ENCODE measurements around the gene EFEMP1. TPM values are rescaled to one million over a fixed set of nuclear protein-coding genes. Genes with fewer than 3 reads are reported as not detected.
"Not testable (repeated sequence)": the region's sequence is repeated elsewhere in the genome, so short reads cannot be mapped to it uniquely, and the experiment has no call there.

The EFEMP1 gene
- total and polyA plus RNA-seq, 4 experiments from 2014 or later, result not detected

- H3K36me3 Mint-ChIP-seq; H3K4me1 Mint-ChIP-seq; intact Hi-C loops (cut with micrococcal nuclease); CTCF ChIA-PET (ENCODE audit: partially characterized antibody); H3K4me3 ChIP-seq (ENCODE audit: low read length in 2 of 2); H3K27ac ChIP-seq (ENCODE audit: low read depth, low read length); H3K27ac Mint-ChIP-seq; H3K9me3 ChIP-seq (ENCODE audit: control insufficient read depth in 1 of 2, low read length in 2 of 2); H3K4me1 ChIP-seq (ENCODE audit: insufficient read depth, low read length); H3K4me3 Mint-ChIP-seq; DNase-seq; H3K36me3 ChIP-seq (ENCODE audit: insufficient read depth, low read length); POLR2A ChIA-PET (ENCODE audit: partially characterized antibody); H3K27me3 Mint-ChIP-seq; H3K27me3 ChIP-seq (ENCODE audit: insufficient read depth, low read length): not testable (repeated sequence)
- peaks cover 0 to 12% (median 1%) of the 10 kb centered on the region in 8 donors for H3K9me3 Mint-ChIP-seq
These were observed 96.2 kb downstream of the EFEMP1 start for GRCh38 chr2:55827428-55827827.

- H3K4me3 Mint-ChIP-seq, result no peak overlapping the region
- Histone ChIP-seq H3K4me1 (ENCODE audit: insufficient read depth, low read length) (no peaks in the 10 kb centered on the region), H3K9me3 (ENCODE audit: control insufficient read depth in 1 of 2, low read length in 2 of 2) (no peaks in the 10 kb centered on the region), H3K27ac (ENCODE audit: low read depth, low read length) (no peak overlapping the region), H3K4me3 (ENCODE audit: low read length in 2 of 2) (no peak overlapping the region), H3K27me3 (ENCODE audit: insufficient read depth, low read length) (no peaks in the 10 kb centered on the region), H3K36me3 (ENCODE audit: insufficient read depth, low read length) (no peaks in the 10 kb centered on the region)
- CTCF ChIA-PET (ENCODE audit: partially characterized antibody), result no interaction called here
- no peaks in the 10 kb centered on the region for H3K27me3 Mint-ChIP-seq
- peaks cover 0 to 6% (median 0%) of the 10 kb centered on the region in 8 donors for H3K9me3 Mint-ChIP-seq
- no peak overlapping the region for H3K27ac Mint-ChIP-seq
- no peak for DNase-seq
- POLR2A ChIA-PET (ENCODE audit: partially characterized antibody), result no interaction called here
- no peaks in the 10 kb centered on the region for H3K4me1 Mint-ChIP-seq
- H3K36me3 Mint-ChIP-seq, result no peaks in the 10 kb centered on the region
- intact Hi-C loops (cut with micrococcal nuclease), result no loop called here
These were observed 97.3 kb downstream of the EFEMP1 start for GRCh38 chr2:55826246-55826645.

- Histone ChIP-seq H3K27me3 (ENCODE audit: insufficient read depth, low read length) (no peaks in the 10 kb centered on the region), H3K36me3 (ENCODE audit: insufficient read depth, low read length) (no peaks in the 10 kb centered on the region), H3K27ac (ENCODE audit: low read depth, low read length) (no peak overlapping the region), H3K4me3 (ENCODE audit: low read length in 2 of 2) (no peak overlapping the region), H3K9me3 (ENCODE audit: control insufficient read depth in 1 of 2, low read length in 2 of 2) (no peaks in the 10 kb centered on the region), H3K4me1 (ENCODE audit: insufficient read depth, low read length) (no peaks in the 10 kb centered on the region)
- Mint-ChIP-seq H3K27me3 (no peaks in the 10 kb centered on the region), H3K4me3 (no peak overlapping the region), H3K4me1 (no peaks in the 10 kb centered on the region), H3K36me3 (no peaks in the 10 kb centered on the region), H3K27ac (no peak overlapping the region), H3K9me3 (peaks cover 0 to 6% (median 0%) of the 10 kb centered on the region in 8 donors)
- ChIA-PET CTCF (ENCODE audit: partially characterized antibody) (no interaction called here), POLR2A (ENCODE audit: partially characterized antibody) (no interaction called here)
- no peak for DNase-seq
- intact Hi-C loops (cut with micrococcal nuclease), result no loop called here
These were observed 99.0 kb downstream of the EFEMP1 start for GRCh38 chr2:55824551-55825096.

Other genes with a start within 250 kb of the EFEMP1 start
- gene PNPT1, start 229.9 kb downstream of the EFEMP1 start, total RNA-seq, result 10 to 100 TPM; 21.9 to 26.5 TPM
- gene PNPT1, start 229.9 kb downstream of the EFEMP1 start, polyA plus RNA-seq, result 10 to 100 TPM; 28.2 to 29.2 TPM

All from CD4-positive, alpha-beta memory T cell (primary cell).